ENCODE data around the gene ZNF350. TPM values are rescaled to one million over a fixed set of nuclear protein-coding genes. Genes with fewer than 3 reads are reported as not detected.

Gene ZNF350
- total RNA-seq, 1 experiment from 2014 or later = 2.3 TPM

GRCh38 chr19:51977346-51977745, 9.3 kb downstream of the ZNF350 start:
- BruUV-seq (replicated peaks) = no TSS peak
- Histone ChIP-seq H3K79me2 (ENCODE audit: insufficient read depth, low read length) (no peaks in the 10 kb centered on the region), H3K27ac (ENCODE audit: low read depth, low read length) (no peak overlapping the region), H3K4me1 (ENCODE audit: control insufficient read depth in 1 of 2, insufficient read depth in 2 of 2, low read length in 2 of 2) (no peaks in the 10 kb centered on the region), H4K20me1 (ENCODE audit: insufficient read depth) (no peaks in the 10 kb centered on the region), H3K4me2 (ENCODE audit: low read length) (no peak overlapping the region), H3K9ac (ENCODE audit: low read length) (no peak overlapping the region), H3K9me2 (ENCODE audit: insufficient read depth) (no peaks in the 10 kb centered on the region), H3K36me3 (ENCODE audit: control insufficient read depth in 1 of 2, insufficient read depth in 2 of 2, low read length in 2 of 2) (no peaks in the 10 kb centered on the region), H3K4me3 (replicated peaks in 1 of 2; ENCODE audit: low read depth in 1 of 2, low read length in 2 of 2) (no peak overlapping the region), H3K27me3 (ENCODE audit: insufficient read depth, low read length) (no peaks in the 10 kb centered on the region), H2AFZ (ENCODE audit: low read depth, low read length, poor library complexity, severe bottlenecking) (no peak overlapping the region), H3K9me3 (ENCODE audit: control insufficient read depth in 1 of 2, insufficient read depth in 1 of 2, low read depth in 1 of 2, low read length in 2 of 2) (peaks cover 23 to 32% of the 10 kb centered on the region in 2 experiments; a peak in 3 of 4 replicates)
- RAD21 ChIA-PET (ENCODE audit: low non-redundant PET in 1 of 2, low total read pairs in 2 of 2, uncharacterized antibody in 2 of 2, unreplicated experiment in 2 of 2) = no interaction called here
- CTCF ChIA-PET = no interaction called here
- POLR2A ChIA-PET = no interaction called here
- intact Hi-C loops (cut with micrococcal nuclease) = no loop called here
- ATAC-seq (no peak), DNase-seq (ENCODE audit: low read depth, low spot score) (no peak)
- no peak for TF ChIP-seq JUND (IDR thresholded peaks at IDR 0.05)
- no peak for TF ChIP-seq ATF3 (IDR thresholded peaks at IDR 0.05)
- TF ChIP-seq REST (IDR thresholded peaks at IDR 0.05; ENCODE audit: low read depth) = no peak
- no peak for TF ChIP-seq ZNF274 (IDR thresholded peaks at IDR 0.05; ENCODE audit: low read depth, low read length)
- TF ChIP-seq EZH2 (IDR thresholded peaks at IDR 0.05) = no peak

GRCh38 chr19:51976852-51977251, 9.8 kb downstream of the ZNF350 start:
- Histone ChIP-seq H3K27ac (ENCODE audit: low read depth, low read length) (no peak overlapping the region), H2AFZ (ENCODE audit: low read depth, low read length, poor library complexity, severe bottlenecking) (no peak overlapping the region), H3K9ac (ENCODE audit: low read length) (no peak overlapping the region), H3K9me2 (ENCODE audit: insufficient read depth) (no peaks in the 10 kb centered on the region), H3K27me3 (ENCODE audit: insufficient read depth, low read length) (no peaks in the 10 kb centered on the region), H3K4me3 (replicated peaks in 1 of 2; ENCODE audit: low read depth in 1 of 2, low read length in 2 of 2) (no peak overlapping the region), H4K20me1 (ENCODE audit: insufficient read depth) (no peaks in the 10 kb centered on the region), H3K79me2 (ENCODE audit: insufficient read depth, low read length) (no peaks in the 10 kb centered on the region), H3K36me3 (ENCODE audit: control insufficient read depth in 1 of 2, insufficient read depth in 2 of 2, low read length in 2 of 2) (0 out of 4 replicates have a peak, but pooled peaks cover 0 to 1% of the 10 kb centered on the region in 2 experiments), H3K4me1 (ENCODE audit: control insufficient read depth in 1 of 2, insufficient read depth in 2 of 2, low read length in 2 of 2) (no peaks in the 10 kb centered on the region), H3K4me2 (ENCODE audit: low read length) (no peak overlapping the region), H3K9me3 (ENCODE audit: control insufficient read depth in 1 of 2, insufficient read depth in 1 of 2, low read depth in 1 of 2, low read length in 2 of 2) (peaks cover 25 to 33% of the 10 kb centered on the region in 2 experiments; a peak in 3 of 4 replicates)
- no TSS peak for BruUV-seq (replicated peaks)
- intact Hi-C loops (cut with micrococcal nuclease) = no loop called here
- ChIA-PET CTCF (no interaction called here), POLR2A (no interaction called here), RAD21 (ENCODE audit: low non-redundant PET in 1 of 2, low total read pairs in 2 of 2, uncharacterized antibody in 2 of 2, unreplicated experiment in 2 of 2) (no interaction called here)
- no peak for DNase-seq (ENCODE audit: low read depth, low spot score)
- TF ChIP-seq SP1 (IDR thresholded peaks at IDR 0.05; ENCODE audit: low read depth) (no peak), EZH2phosphoT487 (IDR thresholded peaks at IDR 0.05; ENCODE audit: borderline replicate concordance) (no peak), POLR2AphosphoS5 (IDR thresholded peaks at IDR 0.05; ENCODE audit: low read depth, low read length) (no peak), ZBTB33 (IDR thresholded peaks at IDR 0.05; ENCODE audit: extremely low read depth, insufficient replicate concordance, low read length) (no peak)
- no peak for ATAC-seq

Measured in HCT116 (cell line).